ENCODE results near the gene GATAD2B.

GATAD2B gene

GRCh38 chr1:153780551-153780950, 142.2 kb downstream of the GATAD2B start:
- no peak for DNase-seq (ENCODE audit: low spot score)
- in situ Hi-C loops (cut with MboI; ENCODE audit: low sequenced_read_pairs, unreplicated experiment), result no loop called here
- TF ChIP-seq, protein P1, sequence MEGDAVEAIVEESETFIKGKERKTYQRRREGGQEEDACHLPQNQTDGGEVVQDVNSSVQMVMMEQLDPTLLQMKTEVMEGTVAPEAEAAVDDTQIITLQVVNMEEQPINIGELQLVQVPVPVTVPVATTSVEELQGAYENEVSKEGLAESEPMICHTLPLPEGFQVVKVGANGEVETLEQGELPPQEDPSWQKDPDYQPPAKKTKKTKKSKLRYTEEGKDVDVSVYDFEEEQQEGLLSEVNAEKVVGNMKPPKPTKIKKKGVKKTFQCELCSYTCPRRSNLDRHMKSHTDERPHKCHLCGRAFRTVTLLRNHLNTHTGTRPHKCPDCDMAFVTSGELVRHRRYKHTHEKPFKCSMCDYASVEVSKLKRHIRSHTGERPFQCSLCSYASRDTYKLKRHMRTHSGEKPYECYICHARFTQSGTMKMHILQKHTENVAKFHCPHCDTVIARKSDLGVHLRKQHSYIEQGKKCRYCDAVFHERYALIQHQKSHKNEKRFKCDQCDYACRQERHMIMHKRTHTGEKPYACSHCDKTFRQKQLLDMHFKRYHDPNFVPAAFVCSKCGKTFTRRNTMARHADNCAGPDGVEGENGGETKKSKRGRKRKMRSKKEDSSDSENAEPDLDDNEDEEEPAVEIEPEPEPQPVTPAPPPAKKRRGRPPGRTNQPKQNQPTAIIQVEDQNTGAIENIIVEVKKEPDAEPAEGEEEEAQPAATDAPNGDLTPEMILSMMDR (IDR thresholded peaks at IDR 0.05; ENCODE audit: borderline replicate concordance, control extremely low read depth, extremely low read depth, insufficient read depth, missing control alignments), result no peak

- in situ Hi-C loops (cut with MboI; ENCODE audit: low sequenced_read_pairs, unreplicated experiment), result no loop called here
- no peak for DNase-seq (ENCODE audit: low spot score)
- TF ChIP-seq, protein P1 (IDR thresholded peaks at IDR 0.05; ENCODE audit: borderline replicate concordance, control extremely low read depth, extremely low read depth, insufficient read depth, missing control alignments), result no peak
These were observed 142.8 kb downstream of the GATAD2B start for GRCh38 chr1:153779781-153780541.

- TF ChIP-seq, protein P1 (IDR thresholded peaks at IDR 0.05; ENCODE audit: borderline replicate concordance, control extremely low read depth, extremely low read depth, insufficient read depth, missing control alignments), result no peak
- in situ Hi-C loops (cut with MboI; ENCODE audit: low sequenced_read_pairs, unreplicated experiment), result no loop called here
- DNase-seq (ENCODE audit: low spot score), result no peak
These were observed 143.8 kb downstream of the GATAD2B start for GRCh38 chr1:153778824-153779519.

DNA sequence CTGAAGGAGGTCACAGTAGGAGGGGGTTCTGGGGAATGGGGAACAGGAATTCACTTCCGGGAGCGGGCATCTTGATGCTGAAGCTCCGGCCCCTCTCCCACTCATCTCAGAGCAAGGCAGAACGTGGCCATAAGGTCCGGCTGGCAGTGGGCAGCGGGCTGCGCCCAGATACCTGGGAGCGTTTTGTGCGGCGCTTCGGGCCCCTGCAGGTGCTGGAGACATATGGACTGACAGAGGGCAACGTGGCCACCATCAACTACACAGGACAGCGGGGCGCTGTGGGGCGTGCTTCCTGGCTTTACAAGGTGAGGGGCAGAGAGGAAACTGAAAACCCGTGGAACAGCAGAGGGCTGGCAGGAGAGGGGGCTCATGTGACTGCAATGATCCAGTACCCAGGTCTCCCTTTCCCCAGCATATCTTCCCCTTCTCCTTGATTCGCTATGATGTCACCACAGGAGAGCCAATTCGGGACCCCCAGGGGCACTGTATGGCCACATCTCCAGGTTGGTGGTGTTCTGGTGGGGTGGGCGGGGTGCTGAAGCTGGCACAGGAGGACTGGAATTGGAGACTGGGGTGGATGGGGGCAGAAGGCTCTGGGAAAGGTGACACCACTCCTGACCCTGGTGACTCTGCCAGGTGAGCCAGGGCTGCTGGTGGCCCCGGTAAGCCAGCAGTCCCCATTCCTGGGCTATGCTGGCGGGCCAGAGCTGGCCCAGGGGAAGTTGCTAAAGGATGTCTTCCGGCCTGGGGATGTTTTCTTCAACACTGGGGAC, 144.5 kb downstream of the GATAD2B start:
- in situ Hi-C loops (cut with MboI; ENCODE audit: low sequenced_read_pairs, unreplicated experiment), result no loop called here
- DNase-seq (ENCODE audit: low spot score), result no peak
- TF ChIP-seq, protein P1 (IDR thresholded peaks at IDR 0.05; ENCODE audit: borderline replicate concordance, control extremely low read depth, extremely low read depth, insufficient read depth, missing control alignments), result no peak

GRCh38 chr1:153777648-153778047, 145.1 kb downstream of the GATAD2B start:
- TF ChIP-seq, protein P1 (IDR thresholded peaks at IDR 0.05; ENCODE audit: borderline replicate concordance, control extremely low read depth, extremely low read depth, insufficient read depth, missing control alignments), result no peak
- in situ Hi-C loops (cut with MboI; ENCODE audit: low sequenced_read_pairs, unreplicated experiment), result no loop called here
- no peak for DNase-seq (ENCODE audit: low spot score)

GRCh38 chr1:153776845-153777370, 145.9 kb downstream of the GATAD2B start:
- no peak for DNase-seq (ENCODE audit: low spot score)
- in situ Hi-C loops (cut with MboI; ENCODE audit: low sequenced_read_pairs, unreplicated experiment), result no loop called here
- TF ChIP-seq, protein P1 (IDR thresholded peaks at IDR 0.05; ENCODE audit: borderline replicate concordance, control extremely low read depth, extremely low read depth, insufficient read depth, missing control alignments), result no peak

All from GM13976 (cell line).